ENCODE data around the gene ROR2.
"Not testable (repeated sequence)": the region's sequence is repeated elsewhere in the genome, so short reads cannot be mapped to it uniquely, and the experiment has no call there.

ROR2 gene

DNA sequence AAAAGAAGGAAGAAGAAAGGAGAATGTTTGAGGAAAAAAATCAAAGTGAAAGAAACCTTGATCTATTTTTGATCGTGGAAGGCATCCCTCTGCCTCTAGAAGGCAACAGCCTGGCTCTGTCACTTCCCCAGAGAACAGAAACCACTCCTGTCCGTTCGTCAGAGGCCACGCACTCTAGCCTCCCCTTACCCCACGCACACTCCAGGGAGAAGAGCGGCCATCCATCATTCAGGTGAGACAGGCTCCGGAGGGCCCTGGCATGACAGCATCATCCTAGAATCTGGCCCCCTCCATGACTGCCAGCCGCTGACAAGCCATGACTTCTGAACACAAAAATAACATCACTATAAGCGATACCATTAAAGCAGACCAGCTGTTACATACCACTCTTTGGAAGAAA, 135.8 kb downstream of the ROR2 start:
- no peak for DNase-seq

GRCh38 chr9:91813176-91813795, 136.7 kb downstream of the ROR2 start:
- no peak for DNase-seq

DNA sequence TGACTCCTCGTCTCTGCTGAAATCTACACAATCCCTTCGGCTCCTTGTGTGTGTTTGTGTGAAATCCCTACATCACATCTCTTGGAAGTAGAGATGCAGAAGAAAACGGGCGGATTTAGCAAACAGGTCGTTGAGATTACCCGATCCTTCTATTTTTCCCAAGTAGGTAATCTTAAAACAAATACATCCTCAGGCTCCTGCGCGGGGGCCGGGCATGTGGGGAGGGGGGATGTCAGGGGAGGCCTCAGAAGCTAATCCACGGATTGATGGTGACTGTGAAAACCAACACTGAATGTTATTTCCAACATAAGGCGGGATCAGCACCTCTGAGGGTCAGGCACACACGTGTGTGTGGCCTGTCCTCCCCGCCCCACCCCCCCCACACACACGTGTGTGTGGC, 137.8 kb downstream of the ROR2 start:
- no peak for DNase-seq

DNA sequence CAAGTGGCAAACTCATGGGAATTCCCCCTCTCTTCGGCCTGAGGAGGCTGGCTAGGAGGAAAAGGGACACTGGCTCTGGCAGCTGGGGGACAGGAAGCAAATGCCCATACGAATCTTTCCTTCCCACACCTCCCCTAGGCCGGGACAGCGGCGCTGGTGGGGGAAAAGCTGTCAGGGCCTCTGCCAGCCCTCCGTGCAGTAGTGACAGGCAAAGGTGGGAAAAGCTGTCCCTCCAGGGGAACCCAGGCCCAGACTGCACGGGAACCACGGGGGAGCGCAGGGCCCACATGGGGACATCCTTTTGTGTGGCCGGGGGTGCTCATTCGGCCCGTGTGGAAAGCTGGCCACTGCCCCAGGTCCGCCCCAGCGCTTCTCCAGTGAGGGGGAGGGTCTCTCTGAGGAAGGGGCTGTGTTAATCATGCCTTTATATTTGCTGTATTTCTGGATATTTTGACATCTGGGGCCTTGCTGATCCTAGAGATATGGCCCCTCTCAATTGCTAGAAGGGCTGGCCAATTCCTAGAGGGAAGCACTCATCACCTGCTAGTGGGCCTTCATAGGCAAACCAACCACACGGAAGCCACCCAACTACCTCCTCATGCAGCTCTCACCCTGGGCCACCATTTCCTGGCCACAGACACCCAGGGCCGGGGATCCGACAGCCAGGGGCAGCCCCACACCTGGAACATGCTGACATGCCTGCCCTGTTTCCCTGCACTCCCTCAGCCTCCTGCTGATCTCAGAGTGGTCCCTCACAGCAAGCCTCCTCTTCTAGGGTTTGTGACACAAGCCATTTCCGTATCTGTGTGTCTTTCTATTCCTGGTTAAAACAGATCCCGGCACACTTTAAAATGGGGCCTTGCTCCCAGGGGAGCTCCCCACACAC, 138.8 kb downstream of the ROR2 start:
- DNase-seq: no peak

DNA sequence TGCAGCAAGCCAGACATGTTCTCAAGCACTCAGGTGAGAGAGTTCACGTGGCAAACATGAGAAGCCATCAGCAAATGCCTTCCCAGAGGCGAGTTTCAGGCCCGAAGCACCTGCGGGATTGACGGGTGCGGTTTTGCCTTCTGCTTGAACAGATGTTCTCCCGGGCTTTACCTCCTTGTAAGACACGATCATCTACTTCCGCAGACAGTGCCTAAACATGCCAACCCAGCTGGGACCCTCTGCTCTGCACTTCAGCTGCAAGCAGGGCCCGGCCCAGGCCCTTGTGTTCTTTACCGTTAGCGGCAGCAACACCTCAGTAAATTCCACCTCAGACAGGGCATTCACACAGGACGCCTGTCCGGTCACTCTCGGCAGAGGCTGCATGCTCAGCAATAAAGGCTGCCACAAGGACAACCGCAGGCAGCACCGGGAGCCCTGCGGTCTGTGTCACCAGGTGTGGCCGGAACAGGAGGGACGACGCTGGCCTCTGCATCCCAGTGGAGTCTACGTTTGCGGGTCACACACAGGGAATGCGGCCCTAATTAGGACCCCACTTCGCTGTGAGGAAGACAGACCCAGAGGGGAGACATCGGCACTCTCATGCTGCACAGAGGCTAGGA, 139.6 kb downstream of the ROR2 start:
- no peak for DNase-seq

- DNase-seq: no peak
These were observed 140.3 kb downstream of the ROR2 start for GRCh38 chr9:91809581-91810285.

DNA sequence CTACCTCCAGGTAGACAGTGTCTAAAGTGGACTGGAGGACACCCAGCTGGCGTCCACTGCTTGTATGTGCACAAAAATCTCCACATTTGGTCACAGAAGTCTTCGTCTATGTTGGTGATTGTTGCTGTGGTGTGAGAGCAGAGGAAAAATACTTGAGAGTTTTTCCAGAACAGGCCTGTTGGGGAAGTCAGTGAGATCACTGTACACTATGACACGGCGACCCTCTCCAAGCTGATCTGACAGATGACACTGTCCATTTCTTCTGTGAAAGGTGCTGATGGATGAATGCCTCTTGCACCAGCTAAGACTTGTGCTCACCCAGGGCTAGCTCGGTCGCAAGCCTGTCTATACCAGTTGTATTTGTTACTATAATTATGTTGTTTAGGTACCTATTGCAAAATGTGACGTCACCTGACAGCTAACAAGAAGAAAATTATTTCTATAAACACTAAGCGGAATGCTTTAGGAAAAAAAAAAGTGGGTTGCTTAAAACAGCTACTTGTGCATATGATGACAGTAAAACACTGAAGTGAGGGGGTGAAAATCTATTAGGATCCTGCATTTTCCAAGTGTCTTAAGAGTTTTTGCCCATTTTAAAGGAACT, 142.3 kb downstream of the ROR2 start:
- no peak for DNase-seq

- DNase-seq: no peak
These were observed 145.0 kb downstream of the ROR2 start for GRCh38 chr9:91805031-91805430.

- DNase-seq: no peak
These were observed 145.9 kb downstream of the ROR2 start for GRCh38 chr9:91803970-91804752.

DNA sequence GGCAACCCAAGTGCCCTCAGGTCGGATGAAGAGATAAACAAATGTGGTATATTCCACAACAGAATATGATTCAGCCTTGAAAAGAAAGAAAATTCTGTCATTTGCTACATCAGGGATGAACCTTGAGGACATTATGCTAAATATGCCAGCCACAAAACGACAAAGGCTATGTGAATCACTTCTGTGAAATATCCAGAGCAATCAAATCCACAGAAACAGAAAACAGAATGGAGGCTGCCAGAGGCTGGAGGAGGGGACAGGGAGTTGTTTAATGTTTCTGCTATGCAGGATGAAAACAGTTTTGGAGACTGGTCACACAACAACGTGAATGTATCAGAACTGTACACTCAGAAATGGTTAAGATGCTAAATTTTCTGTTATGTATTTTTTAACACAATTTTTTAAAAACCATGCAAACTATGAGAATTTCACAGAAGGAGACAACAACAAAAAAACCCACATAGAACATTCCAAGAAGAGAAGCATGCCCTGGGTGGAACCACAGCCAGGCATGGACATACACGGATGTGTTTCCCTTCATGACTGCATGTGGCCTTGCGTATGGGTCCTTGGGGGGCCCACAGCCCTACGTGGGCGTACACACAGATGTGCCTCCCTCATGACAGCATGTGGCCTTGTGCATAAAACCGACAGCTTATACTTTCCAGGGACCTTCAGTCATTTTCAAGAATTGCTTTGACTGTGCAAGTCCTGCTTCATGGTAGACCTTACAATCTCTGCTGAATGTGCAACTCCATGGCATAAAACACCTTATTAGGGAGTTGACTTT, 146.7 kb downstream of the ROR2 start:
- no peak for DNase-seq

DNA sequence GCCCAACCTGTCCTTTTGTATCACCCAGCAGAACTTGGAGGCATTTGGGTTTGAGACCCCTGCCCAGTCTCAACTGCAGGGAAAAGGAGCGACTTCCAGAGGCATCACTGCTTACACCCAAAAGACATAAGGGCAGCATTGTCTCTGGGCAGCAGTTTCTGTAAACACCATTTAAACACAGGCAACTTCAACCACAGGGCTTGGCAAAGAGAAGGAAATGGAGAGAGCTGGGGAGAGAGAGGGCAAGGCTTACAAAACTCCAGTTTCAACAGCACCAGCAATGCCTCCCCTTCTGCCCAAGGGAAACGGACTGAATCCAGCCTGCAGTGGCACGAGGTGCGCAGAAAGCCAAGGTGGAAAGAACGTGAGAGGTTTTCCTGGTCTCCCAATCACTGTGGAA, 147.6 kb downstream of the ROR2 start:
- no peak for DNase-seq

- no peak for DNase-seq
These were observed 149.5 kb downstream of the ROR2 start for GRCh38 chr9:91800473-91801030.

GRCh38 chr9:91799113-91799744, 150.8 kb downstream of the ROR2 start:
- DNase-seq: no peak

- not testable (repeated sequence) for DNase-seq
These were observed 151.5 kb downstream of the ROR2 start for GRCh38 chr9:91798273-91799112.

DNA sequence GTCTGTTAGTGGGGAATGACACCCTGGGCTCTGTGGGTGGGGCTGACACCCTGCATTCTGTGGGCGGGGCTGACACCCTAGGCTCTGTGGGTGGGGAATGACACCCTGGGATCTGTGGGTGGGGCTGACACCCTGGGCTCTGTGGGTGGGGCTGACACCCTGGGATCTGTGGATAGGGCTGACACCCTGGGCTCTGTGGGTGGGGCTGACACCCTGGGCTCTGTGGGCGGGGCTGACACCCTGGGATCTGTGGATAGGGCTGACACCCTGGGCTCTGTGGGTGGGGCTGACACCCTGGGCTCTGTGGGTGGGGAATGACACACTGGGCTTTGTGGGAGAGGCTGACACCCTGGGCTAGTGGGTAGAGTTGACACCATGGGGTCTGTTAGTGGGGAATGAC, 152.5 kb downstream of the ROR2 start:
- DNase-seq: not testable (repeated sequence)

- not testable (repeated sequence) for DNase-seq
These were observed 153.5 kb downstream of the ROR2 start for GRCh38 chr9:91796516-91796915.

- no peak for DNase-seq
These were observed 154.3 kb downstream of the ROR2 start for GRCh38 chr9:91795598-91796241.

DNA sequence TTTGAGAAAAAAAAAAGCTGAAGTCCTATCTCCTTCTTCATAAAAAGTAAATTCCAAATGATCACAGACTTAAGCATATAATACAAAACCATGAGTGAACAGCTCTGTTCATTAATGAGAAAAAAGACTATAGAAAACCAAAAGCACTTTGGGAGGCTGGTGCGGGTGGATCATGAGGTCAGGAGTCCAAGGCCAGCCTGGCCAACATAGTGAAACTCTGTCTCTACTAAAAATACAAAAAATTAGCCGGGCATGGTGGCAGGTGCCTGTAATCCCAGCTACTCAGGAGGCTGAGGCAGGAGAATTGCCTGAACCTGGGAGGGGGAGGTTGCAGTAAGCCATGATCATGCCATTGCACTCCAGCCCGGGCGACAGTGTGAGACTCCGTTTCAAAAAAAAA, 156.7 kb downstream of the ROR2 start:
- not testable (repeated sequence) for DNase-seq

DNA sequence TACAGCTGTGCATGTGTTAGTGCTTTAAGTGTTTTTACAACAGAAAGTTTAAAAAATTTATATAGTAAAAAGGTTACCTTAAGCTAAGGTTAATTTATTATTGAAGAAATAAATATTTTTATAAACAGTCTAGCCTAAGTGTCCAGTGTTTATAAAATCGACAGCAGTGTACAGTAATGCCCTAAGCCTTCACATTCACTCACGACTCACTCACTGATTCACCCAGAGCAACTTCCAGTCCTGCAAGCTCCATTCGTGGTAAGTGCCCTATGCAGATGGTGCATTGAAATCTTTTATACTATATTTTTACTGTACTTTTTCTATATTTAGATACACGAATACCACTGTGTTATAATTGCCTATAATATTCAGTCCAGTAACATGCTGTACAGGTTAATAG, 159.1 kb downstream of the ROR2 start:
- no peak for DNase-seq

Data from Kasumi-1 (cell line).